Activated CD4-positive, alpha-beta T cell treated with anti-CD3 and anti-CD28 coated beads for 24 hours (primary cell): ENCODE data around the gene NT5DC3.

Experiments used
- DNase-seq, 2 donors: peaks; one replicate each; pipeline ENCODE4 v3.0.0-alpha.2; 2020; ENCODE audit warnings: low read depth in 2 of 2

NT5DC3 gene

DNA sequence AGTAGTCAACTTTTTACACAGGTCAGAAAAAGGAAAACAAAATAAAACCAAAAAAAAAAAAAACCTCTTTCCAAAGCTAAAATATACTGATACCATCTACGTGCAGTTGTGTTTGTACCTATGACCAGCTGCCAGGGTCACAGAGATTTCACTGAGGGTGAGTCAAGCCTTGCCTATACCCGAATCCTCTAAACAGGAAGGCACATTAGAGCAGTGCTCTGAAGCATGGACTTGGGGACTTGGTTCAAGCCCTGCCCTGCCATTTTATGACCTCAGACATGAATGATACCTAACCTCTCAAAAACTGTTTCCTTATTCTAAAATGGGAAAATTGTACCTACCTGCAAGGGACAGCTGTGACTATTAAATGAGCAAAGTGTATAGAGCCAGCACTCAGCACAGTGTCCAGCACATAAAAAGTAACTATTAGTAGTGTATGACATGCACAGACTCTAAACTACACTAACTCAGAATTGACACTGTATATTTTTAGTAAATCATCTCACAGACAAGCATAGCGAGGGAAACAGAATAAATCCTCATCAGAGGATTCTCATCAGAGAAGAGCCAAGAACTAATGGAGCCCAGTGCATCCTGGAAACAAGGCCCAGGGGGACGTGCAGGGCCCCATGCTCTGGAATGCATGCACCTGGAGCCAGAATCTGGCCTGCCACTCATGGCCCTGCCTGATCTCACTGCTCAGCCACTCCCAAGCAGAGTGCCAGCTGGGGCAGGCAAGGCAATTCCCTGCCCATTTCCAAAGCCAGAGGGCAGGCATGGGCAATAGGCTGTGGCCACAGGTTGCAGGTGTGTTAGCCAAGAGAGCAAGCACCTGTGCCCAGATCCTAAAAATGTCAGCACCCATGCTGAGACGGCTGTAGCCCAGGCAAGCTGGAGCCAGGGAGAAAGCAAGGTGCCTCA lies 57.0 kb downstream of the NT5DC3 start:
- DNase-seq: no peak

DNA sequence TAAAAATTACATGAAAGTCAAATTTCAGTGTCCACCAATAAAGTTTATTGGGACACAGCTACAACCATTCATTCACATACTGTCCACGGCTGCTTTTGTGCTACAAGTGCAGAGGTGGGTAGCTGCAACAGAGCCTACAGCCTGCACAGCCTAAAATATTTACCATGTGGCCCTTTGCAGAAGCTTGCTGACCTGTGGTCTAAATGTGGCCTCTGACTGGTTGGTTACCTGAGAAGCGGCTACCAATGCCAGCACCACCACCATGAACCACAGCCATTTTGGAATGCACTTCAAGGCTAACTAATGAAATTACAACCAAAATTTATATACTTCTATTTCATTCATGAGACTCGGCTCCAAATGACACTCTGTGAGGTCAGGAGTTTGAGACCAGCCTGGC lies 58.6 kb downstream of the NT5DC3 start:
- DNase-seq: no peak

DNA sequence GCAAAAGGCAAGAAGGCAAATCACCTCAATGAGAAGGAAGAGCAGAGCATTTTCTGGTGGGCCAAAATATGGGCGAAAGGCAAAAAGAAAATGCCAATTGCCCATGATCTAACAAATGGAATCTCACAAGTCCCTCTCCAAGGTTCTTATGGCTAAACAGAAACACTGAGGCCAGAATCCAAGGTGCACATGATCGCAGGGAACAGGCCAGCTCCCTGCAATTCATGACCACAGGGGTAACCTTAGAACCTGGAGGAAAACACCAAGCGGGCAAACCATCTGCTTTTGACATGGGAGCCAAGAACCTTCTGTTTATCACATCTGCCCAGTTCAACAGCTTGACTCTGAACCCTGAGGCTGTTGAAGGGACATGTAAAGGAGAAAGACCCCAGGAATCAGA lies 60.0 kb downstream of the NT5DC3 start:
- DNase-seq: no peak

DNA sequence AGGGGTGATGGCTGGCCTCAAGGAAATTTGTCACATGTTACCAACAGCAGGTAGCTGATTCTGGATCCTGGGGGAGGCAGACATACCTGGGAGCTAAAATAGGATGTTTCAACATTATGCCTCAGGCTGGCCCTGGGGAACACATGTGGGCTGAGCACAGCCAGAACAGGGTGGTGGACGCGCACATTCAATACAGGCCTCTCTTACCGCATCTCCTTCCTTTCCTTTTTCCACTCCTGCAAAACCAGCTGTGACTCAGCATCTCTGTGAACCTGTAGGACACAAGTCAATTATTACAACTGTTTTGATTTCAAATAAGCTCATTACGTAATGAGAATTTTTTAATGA lies 61.0 kb downstream of the NT5DC3 start:
- no peak for DNase-seq

DNA sequence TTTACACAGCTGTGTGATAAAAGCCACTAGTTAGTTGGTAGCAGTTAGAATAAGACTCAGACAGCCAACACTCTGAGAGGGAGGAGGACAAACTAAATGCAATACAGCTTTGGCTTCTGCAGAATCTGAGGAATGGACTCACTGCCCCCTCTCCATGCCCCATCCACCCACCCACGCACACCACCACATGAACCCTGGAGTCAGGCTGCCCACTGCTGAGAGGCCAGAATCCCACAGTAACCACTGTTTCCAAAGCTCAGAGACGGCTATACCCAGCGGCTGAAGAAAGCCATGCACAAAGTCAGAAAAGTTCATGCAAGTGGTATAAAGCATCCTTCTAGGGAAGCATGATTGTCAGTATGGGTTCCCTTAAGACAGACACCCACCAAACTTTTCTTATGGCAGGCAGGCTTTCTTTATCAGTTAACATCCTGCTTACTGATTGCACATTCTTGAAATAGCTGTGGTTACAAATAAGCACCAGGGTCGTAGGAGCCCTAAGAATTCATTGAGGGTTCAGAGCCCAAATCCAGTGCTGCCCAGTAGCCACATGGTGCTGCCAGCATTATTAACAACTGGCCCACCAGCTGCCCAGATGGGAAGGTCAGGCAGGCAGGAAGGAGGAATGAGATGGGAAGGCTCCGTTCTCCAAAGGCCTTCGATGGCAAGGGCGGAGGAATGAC lies 61.5 kb downstream of the NT5DC3 start:
- DNase-seq: no peak

DNA sequence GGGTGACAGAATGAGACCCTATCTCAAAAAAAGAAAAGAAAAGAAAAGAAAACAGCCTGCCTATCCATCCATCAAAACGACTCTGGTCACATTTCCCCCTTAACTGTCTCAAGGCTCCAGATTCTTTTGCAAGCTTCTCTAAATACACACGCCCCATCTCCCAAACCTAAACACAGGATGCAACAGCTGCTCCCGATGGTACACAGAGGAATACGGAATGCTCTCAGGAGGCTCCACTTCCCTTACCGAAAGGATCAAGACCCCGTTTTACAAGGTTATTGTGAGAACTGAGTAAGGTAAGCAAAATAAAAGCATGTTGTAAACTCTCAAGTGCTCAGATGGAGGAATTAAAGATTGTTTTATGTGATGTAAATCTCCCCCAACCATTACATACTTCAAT lies 62.3 kb downstream of the NT5DC3 start:
- no peak for DNase-seq

DNA sequence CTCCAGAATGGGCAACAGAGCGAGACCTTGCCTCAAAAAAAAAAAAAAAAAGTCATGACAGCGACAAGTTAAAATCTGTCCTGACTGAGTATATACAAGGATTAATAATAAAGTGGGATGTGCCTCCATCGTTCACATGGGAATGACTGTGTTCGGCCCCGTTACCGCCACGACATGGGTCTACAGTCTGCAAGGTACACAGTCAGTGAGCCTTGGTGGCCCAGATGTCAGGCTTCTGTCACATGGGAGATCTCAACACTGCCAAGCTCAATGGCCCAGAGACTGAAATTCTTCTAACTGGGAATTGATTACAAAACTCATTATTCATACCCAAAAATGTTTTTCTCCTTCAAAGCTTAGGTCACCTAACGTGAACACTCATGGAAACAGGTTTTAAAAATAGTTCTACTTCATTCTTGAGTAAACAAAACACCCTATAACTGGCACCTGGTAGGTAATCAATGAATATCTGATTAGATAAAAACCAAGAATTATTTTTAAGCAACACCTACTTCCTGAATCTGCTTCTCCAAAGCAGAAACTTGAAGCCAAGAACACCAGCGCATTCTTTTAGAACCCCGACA lies 66.0 kb downstream of the NT5DC3 start:
- no peak for DNase-seq

DNA sequence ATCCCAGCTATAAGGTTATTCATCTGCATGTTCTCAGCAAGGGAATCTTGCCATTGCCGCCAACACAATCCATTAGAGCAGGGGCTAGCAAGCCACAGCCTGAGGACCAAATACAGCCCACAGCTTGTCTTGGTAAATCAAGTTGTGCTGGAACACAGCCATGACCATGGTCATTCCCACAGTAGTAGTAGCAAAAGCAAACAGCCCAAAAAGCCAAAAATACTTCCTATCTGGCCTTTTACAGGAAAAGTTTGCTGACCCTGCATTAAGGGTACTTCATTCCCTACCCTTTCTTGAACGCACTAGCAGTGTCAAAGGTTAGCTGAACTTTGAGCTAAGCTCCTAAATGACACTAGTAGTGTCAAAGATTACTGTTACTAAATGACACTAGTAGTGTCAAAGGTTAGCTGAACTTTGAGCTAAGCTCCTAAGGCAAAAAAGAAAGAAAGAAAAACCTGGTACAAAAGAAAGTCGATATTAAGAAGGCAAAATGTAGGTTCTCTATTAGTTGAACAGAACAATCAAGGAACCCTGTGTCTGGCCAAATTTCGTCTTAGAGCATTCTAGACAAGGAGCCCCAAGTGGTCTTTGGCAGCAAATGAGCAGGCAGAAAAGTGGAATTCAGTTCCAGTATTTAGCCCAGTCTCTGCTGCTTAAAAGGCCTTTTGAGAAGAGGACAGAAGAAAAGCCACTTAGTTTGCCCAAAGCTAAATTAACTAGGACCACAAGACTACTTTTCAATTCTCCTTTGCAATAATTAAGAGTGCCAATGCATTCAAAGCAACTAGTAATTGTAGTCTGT lies 67.7 kb downstream of the NT5DC3 start:
- no peak for DNase-seq

DNA sequence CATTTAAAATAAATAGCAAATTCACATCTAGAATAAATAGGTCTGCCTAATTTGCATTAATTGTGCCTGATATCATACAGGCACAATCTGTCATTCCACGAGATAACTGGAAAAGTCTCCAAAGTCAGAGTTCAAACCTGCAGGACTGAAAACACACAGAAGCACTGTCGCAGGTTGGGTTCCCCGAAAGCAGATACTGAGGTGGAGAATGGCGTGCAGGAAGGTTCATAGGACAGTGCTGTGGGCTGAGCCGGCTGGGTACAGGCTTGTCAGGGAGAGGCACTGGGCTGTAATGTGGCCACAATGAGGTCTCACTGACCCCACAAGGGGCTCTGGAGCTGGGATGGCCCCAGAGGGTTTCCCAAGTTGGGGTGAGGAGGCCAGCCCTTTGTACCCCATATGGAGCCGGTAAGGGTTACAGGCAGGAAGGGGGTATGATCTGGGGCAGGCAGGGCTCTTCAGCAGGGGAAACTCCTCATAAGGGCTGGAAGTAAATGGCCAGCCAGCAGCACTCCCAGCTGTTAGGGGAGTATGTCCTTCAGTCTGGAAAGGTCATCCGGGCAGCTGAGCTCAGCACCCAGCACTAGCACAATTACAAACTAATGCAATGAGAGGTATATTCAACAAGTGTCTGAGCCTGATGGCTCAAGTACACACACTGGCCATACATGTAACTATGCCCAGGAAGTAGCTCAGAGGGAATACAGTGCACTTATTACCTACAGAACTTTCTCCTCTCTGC lies 68.5 kb downstream of the NT5DC3 start:
- DNase-seq: no peak

DNA sequence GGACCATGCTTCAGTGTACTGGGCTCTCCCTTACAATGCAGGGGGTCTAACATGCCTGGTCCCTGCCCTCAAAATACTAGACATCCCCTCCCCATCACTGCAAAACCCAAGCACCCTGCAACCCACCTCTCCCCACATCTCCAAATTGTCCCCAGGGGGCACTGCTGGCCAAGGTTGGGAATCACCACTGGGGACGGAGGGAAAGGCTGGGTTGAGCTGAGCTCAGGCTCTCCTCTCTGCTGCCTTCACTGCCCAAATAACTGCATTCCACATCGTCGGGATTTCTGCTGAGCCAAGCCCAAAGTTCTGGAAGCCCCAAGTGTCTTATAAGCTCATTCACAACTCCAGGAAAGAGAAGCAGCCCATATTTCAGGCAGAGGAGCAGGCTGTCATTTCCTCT lies 69.6 kb downstream of the NT5DC3 start:
- DNase-seq: no peak

DNA sequence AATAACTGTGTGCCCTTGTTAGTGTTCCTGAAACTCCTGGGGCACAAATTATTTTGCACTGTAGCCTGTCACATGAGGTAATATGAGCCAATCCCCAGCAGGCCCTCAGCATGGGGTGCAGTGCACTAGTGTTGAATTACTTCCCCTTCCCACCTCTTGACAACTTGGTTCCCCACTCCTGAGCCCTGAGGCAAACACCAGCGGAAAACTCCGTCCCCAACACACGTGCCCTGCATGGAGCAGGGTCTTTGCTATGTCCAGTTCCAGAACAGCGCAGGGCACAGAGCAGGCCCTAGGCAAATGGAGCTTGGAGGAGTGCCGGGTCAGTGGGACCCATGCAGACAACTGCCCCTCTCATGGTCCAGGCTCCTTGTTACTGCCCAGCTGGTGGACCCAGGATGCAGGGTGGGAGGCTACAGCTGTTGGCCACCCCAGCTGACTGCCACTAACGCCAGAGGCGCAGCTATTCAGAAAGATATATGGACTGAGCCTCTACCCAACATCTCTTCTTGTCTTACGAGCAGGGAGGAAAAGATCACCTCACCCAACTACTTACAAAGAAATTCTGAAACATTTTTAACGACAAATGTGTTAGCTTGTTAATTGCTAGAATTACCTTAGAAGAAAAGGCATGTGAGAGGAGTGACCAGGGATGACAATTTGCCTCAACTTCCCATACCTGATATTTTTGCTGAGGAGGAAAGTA lies 71.6 kb downstream of the NT5DC3 start:
- DNase-seq: no peak

DNA sequence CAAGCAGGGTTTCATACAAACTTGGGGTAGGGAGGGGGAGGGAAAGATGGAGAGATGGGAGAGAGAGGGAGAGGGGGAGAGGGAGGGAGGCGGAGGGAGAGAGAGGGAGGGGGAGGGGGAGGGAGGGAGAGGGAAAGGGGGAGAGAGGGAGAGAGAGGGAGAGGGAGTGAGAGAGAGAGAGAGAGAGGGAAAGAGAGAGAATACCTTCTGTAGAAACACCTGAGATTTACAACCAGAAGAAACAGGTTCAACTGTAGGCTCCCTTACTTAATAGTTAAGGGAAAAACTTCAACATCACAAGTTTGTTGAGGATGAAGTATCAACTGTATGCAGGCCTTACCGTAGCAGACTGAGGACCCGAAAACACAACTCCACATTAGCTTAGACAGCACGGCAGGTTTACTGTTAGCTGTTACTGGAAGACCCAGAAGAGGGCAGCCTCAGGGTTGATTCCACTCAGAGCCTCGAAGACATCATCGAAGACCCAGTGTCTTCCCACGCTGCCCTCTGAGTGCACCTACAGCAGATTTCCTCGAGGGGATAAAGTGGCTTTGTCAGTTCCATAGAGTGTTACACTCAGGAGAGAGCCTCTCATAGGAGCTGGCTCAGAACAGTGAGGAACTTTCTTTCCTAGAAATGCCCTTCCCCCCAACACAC lies 72.4 kb downstream of the NT5DC3 start:
- DNase-seq: no peak

DNA sequence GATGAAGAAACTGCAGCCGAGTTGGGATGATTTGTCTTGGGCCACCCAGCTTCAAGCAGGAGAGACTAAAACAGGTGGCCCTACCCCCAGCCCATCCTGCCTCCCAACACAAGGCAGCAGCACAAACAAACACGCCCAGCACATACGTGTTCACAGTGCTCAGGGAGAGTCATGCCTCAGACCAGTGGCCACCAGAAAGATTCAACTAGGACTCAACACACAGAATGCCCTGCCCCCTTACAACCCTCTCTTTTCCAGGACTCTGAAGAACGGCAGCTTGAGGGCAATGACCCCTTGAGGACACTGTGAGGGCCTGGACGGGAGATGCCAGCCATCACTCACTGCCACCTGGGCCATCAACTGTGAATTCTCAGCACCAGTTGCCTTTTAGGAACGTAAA lies 75.0 kb downstream of the NT5DC3 start:
- no peak for DNase-seq

DNA sequence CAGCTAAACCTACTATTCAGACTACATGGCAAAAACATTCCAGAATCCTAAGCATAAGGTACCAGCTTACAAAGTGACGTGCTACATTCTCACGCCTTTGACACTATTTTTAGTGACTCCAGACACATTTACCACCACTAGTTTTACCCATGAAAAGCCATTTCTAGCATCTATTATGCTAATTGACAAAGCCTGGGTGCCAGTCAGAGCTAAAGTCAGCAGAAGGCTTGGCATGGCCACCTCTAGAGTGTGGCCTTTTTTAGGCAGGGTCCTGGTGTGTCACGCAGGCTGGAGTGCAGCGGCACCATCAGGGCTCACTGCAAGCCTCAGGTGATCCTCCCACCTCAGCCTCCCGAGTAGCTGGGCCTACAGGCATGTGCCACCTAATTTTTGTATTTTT lies 75.7 kb downstream of the NT5DC3 start:
- DNase-seq: no peak

DNA sequence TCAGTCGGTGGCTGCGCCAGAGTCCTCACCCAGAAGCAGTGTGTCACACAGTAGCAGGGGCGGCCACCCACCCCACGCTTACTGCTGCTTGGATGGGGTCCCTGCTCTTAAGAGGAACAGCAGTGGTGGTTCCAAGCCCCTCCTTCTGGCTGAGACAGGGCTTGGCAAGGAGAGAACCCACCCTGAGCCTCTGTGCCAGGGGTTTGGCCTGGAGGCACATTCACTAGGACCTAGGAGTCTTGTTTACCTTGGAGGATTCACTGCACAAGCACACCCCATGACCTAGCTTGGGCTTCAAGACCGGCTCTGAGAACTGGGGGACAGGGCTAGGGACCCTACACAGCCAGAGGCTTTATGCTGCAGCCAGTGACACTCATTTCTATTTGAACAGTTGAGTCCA lies 78.6 kb downstream of the NT5DC3 start:
- DNase-seq: no peak

DNA sequence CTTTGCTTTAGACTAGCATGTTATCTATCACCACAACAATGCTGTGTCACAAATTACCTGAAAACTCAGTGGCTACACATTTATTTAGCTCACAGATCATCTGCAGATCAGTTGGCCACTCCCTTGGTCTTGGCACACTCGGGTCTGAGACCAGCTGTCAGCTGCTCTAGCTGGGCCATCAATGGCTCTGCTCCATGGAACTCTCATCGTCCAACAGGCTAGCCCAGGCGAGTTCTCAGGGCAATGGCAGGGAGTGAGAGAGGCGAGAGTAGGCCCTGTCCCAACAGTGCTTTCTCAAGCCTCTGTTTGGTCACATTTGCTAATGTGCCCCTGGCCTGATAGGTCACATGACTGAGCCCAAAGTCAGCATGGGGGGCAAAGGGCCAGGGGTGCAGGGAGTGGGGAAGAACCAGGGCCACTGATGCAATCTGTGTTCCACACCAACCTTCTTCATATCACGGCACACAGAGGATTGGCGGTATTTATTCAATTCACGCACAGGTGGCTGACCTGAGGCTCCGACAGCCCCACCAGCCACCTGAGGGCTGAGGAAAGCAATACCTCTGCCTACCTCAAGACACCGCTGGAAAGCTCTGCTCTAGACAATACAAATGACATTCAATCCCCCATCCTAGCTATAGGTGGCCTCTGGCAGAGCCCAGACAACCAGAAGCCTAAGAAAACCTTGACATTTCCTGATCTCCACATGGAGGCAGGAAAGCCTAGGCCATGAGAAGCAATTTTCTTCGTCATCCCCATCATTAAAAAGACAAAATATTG lies 82.5 kb downstream of the NT5DC3 start:
- no peak for DNase-seq

DNA sequence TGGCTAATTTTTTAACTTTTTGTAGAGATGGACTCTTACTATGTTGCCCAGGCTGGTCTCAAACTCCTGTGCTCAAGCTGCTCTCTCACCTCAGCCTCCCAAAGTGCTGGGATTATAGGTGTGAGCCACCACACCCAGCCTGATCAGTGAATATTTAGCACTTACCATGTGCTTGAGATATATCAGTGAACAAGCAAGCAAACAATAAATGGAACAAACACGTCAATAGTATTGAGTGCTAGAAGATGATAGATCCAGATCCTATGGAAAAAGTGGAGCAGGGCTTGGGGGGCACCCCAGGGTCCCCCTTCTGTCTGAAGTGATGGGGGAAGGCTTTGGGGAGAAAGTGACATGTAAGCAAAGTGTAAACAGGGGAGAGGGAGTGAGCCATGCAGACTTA lies 83.8 kb downstream of the NT5DC3 start:
- no peak for DNase-seq

DNA sequence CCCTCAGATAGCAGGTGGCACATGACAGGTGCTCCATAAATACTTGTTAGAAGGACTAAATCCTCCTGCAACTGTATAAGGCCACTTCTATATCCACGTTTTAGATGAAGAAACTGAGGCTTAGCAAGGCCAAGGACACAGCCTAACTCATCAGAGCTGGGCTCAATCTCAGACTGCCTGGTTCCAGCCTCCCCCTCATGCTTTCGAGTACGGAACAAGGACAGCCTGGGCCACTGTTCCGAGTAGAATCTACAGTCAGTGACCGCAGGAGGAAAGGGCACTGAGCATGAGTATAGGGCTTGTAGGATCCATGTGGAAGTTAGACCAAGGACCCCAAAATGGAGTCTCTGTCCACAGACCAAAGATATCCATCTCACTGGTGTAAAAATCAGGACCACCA lies 84.6 kb downstream of the NT5DC3 start:
- DNase-seq: no peak

DNA sequence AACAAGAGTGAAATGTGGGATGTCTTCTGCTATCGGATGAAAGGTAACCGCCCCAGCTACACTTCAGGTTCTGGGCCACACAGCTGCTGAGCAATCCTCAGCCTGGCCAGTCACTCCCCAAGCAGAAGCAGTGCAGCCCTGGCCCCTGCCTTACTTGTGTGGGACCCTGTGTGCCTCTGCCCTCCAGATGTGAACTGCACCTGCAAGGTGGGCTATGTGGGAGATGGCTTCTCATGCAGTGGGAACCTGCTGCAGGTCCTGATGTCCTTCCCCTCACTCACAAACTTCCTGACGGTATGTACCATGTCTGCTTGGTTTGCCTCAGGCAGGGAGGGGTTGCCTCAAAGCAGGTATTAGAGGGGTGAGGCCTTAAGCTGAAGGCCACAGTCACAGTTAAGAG lies 85.6 kb downstream of the NT5DC3 start:
- DNase-seq: no peak

DNA sequence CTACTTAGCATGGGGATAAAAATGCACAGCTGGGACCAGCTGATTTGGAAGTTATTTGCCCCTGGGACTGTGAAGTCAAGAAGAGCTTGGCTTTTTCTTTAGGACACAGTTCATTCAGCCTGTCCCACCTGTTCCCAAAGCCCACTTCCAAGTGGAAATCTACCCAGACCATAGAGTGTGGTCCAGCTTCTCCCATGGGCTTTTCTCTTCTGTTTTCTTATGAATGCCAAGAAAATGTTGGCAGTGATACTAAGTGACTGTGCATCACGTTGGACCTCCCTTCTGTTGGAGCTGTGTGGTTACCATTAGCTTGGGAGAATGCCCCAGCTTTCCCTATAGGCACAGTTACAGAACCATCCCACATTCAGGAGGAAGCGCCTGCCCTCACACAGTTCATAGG lies 89.4 kb downstream of the NT5DC3 start:
- no peak for DNase-seq
